GM23338 (cell line): ENCODE data around the gene SCP2. TPM values are rescaled to one million over a fixed set of nuclear protein-coding genes. Genes with fewer than 3 reads are reported as not detected.
A peak's percentile ranks its signal among the peaks of the same experiment; 100 is the strongest.

Experiments
- ATAC-seq: fragments of 200-7000 bp; cut with Tn5 transposase; 3 replicates; pipeline ENCODE4 v1.9.1; 2020
- DNase-seq: peaks from one replicate; pipeline ENCODE4 v3.0.0-alpha.2; 2015; ENCODE audit warnings: low spot score
- H2AFZ ChIP-seq: fragments of 200-600 bp; sonication (generic); 2 replicates; pipeline ENCODE4 v1.8.0; 2016; ENCODE audit warnings: antibody characterized with exemption, mild to moderate bottlenecking, moderate library complexity
- H3F3A ChIP-seq: fragments of 200-600 bp; sonication (generic); replicated peaks from 2 replicates; pipeline ENCODE4 v1.8.0; 2017; ENCODE audit warnings: antibody characterized with exemption, mixed run types, low read depth
- H3K27ac ChIP-seq: fragments of 200-600 bp; sonication (generic); 2 replicates; pipeline ENCODE4 v1.6.1; 2016; ENCODE audit warnings: low read depth
- H3K27me3 ChIP-seq: fragments of 200-600 bp; sonication (generic); 2 replicates; pipeline ENCODE4 v1.8.0; 2016; ENCODE audit warnings: mild to moderate bottlenecking, mixed run types, moderate library complexity; ENCODE audit not compliant: insufficient read depth
- H3K36me3 ChIP-seq: fragments of 200-600 bp; sonication (generic); 2 replicates; pipeline ENCODE4 v1.8.0; 2016; ENCODE audit warnings: mild to moderate bottlenecking; ENCODE audit not compliant: insufficient read depth
- H3K4me1 ChIP-seq: fragments of 200-600 bp; sonication (generic); 2 replicates; pipeline ENCODE4 v1.8.0; 2016; ENCODE audit warnings: mild to moderate bottlenecking, moderate library complexity; ENCODE audit not compliant: insufficient read depth
- H3K4me2 ChIP-seq: fragments of 200-600 bp; sonication (generic); 2 replicates; pipeline ENCODE4 v1.7.1; 2017; ENCODE audit warnings: mixed run types
- H3K4me3 ChIP-seq: fragments of 200-600 bp; sonication (generic); 2 replicates; pipeline ENCODE4 v1.6.1; 2016; ENCODE audit warnings: mixed run types
- H3K79me2 ChIP-seq: fragments of 200-600 bp; sonication (generic); replicated peaks from 2 replicates; pipeline ENCODE4 v1.8.0; 2017; ENCODE audit warnings: mild to moderate bottlenecking; ENCODE audit not compliant: insufficient read depth
- H3K9me2 ChIP-seq: fragments of 200-600 bp; sonication (generic); 2 replicates; pipeline ENCODE4 v1.8.0; 2017; ENCODE audit not compliant: insufficient read depth
- H4K20me1 ChIP-seq: fragments of 200-600 bp; sonication (generic); replicated peaks from 2 replicates; pipeline ENCODE4 v1.8.0; 2017; ENCODE audit warnings: mild to moderate bottlenecking; ENCODE audit not compliant: insufficient read depth
- H3K27ac Mint-ChIP-seq: 2 replicates; pipeline ENCODE4 v1.8.0; 2020; ENCODE audit warnings: inconsistent platforms, mild to moderate bottlenecking, moderate library complexity, mixed read lengths
- H3K27me3 Mint-ChIP-seq: 3 replicates; pipeline ENCODE4 v1.8.0; 2022; ENCODE audit warnings: low read depth, mild to moderate bottlenecking, moderate library complexity, mixed read lengths, inconsistent platforms; ENCODE audit not compliant: insufficient read depth, poor library complexity
- H3K36me3 Mint-ChIP-seq: 3 replicates; pipeline ENCODE4 v1.8.0; 2021; ENCODE audit warnings: low read depth, mild to moderate bottlenecking, inconsistent platforms, moderate library complexity, mixed read lengths
- H3K4me1 Mint-ChIP-seq: 3 replicates; pipeline ENCODE4 v1.8.0; 2020; ENCODE audit warnings: mild to moderate bottlenecking, inconsistent platforms, mixed read lengths
- H3K4me3 Mint-ChIP-seq: 3 replicates; pipeline ENCODE4 v1.8.0; 2021; ENCODE audit warnings: moderate library complexity, mild to moderate bottlenecking, inconsistent platforms, mixed read lengths
- H3K9me3 Mint-ChIP-seq: 3 replicates; pipeline ENCODE4 v1.8.0; 2020; ENCODE audit warnings: moderate library complexity, mild to moderate bottlenecking, inconsistent platforms, mixed read lengths
- CREB1 ChIP-seq: fragments of 250-450 bp; sonication (Bioruptor Pico); IDR thresholded peaks from 2 replicates; pipeline ENCODE4 v1.5.0; 2020; ENCODE audit warnings: low read depth, mild to moderate bottlenecking, moderate library complexity
- CTCF ChIP-seq, 2 experiments: fragments of 200-600 bp in 1 of 2; sonication (generic) in 1 of 2; conservative IDR thresholded peaks; 2 replicates each; pipeline versions ENCODE4 v1.5.1 to v1.6.1; 2016 to 2017; ENCODE audit warnings: antibody characterized with exemption in 2 of 2, low read depth in 2 of 2, mild to moderate bottlenecking in 2 of 2, moderate library complexity in 1 of 2
- EZH2 ChIP-seq: fragments of 200-600 bp; sonication (generic); IDR thresholded peaks from one replicate; pipeline ENCODE4 v1.8.0; 2017; ENCODE audit warnings: antibody characterized with exemption, mild to moderate bottlenecking, low read depth; ENCODE audit not compliant: unreplicated experiment
- EZH2phosphoT487 ChIP-seq: fragments of 200-600 bp; sonication (generic); IDR thresholded peaks from one replicate; pipeline ENCODE4 v1.8.1; 2018; ENCODE audit warnings: antibody characterized with exemption; ENCODE audit not compliant: unreplicated experiment
- JUNB ChIP-seq: IDR thresholded peaks from one replicate; pipeline ENCODE4 v1.6.1; 2016; ENCODE audit warnings: antibody characterized with exemption; ENCODE audit not compliant: unreplicated experiment
- NANOG ChIP-seq: IDR thresholded peaks from 2 replicates; pipeline ENCODE4 v1.6.1; 2016; ENCODE audit warnings: antibody characterized with exemption, borderline replicate concordance
- POLR2AphosphoS5 ChIP-seq: IDR thresholded peaks from 2 replicates; pipeline ENCODE4 v1.6.1; 2016; ENCODE audit warnings: antibody characterized with exemption, low read depth
- REST ChIP-seq: IDR thresholded peaks from one replicate; pipeline ENCODE4 v1.6.1; 2018; ENCODE audit warnings: antibody characterized with exemption; ENCODE audit not compliant: unreplicated experiment
- STAT1 ChIP-seq: IDR thresholded peaks from one replicate; pipeline ENCODE4 v1.6.1; 2016; ENCODE audit warnings: antibody characterized with exemption; ENCODE audit not compliant: unreplicated experiment
- ZNF114 ChIP-seq: fragments of 250-450 bp; sonication (Bioruptor Pico); IDR thresholded peaks from 2 replicates; pipeline ENCODE4 v1.5.0; 2020; ENCODE audit warnings: mild to moderate bottlenecking, moderate library complexity
- ZNF331 ChIP-seq: fragments of 250-450 bp; sonication (Bioruptor Pico); IDR thresholded peaks from 2 replicates; pipeline ENCODE4 v1.5.0; 2020; ENCODE audit warnings: low read depth, mild to moderate bottlenecking, moderate library complexity
- ZNF462 ChIP-seq: fragments of 250-450 bp; sonication (Bioruptor Pico); IDR thresholded peaks from 2 replicates; pipeline ENCODE4 v1.5.0; 2020; ENCODE audit warnings: mild to moderate bottlenecking, moderate library complexity
- polyA plus RNA-seq: library from polyadenylated mRNA; unstranded; fragments of >200 nt; fragmentation: Nextera tagmentation; extraction: Ambion mirVana; gene quantifications from 2 replicates; pipeline ENCODE4 v1.2.1, GENCODE V29; 2016
- total RNA-seq: library from RNA; depleted of rRNA; stranded (reverse); fragments of >200 nt; shearing (Covaris generic); gene quantifications from 2 replicates; pipeline ENCODE4 v1.2.3, GENCODE V29; 2014
- TF ChIP-seq, protein P1 (sequence below): IDR thresholded peaks from 2 replicates; pipeline ENCODE4 v1.6.1; 2016; ENCODE audit warnings: antibody characterized with exemption

SCP2 gene
- total and polyA plus RNA-seq, 2 experiments from 2014 or later: 66.3 to 116 TPM

GRCh38 chr1:53048960-53049573 is 122.0 kb downstream of the SCP2 start:
- H3K36me3 Mint-ChIP-seq: no peaks in the 10 kb centered on the region
- no peaks in the 10 kb centered on the region for H3K27me3 ChIP-seq
- H3K36me3 ChIP-seq: no peaks in the 10 kb centered on the region
- DNase-seq: no peak
- no peaks in the 10 kb centered on the region for H3K79me2 ChIP-seq
- H3K4me1 Mint-ChIP-seq: peaks cover 37% of the 10 kb centered on the region; the same call in 2 of the 3 replicates
- H2AFZ ChIP-seq: no peak overlapping the region
- ATAC-seq: no peak
- no peaks in the 10 kb centered on the region for H3K27me3 Mint-ChIP-seq
- no peaks in the 10 kb centered on the region for H3K9me2 ChIP-seq
- H3K4me3 Mint-ChIP-seq: no peak overlapping the region
- H3K4me1 ChIP-seq: peaks cover 30% of the 10 kb centered on the region
- H3K4me2 ChIP-seq: peak overlapping the region; percentile 50
- H3K4me3 ChIP-seq: no peak overlapping the region
- no peaks in the 10 kb centered on the region for H3K9me3 Mint-ChIP-seq
- H4K20me1 ChIP-seq: no peaks in the 10 kb centered on the region
- H3K27ac Mint-ChIP-seq: no peak overlapping the region
- TF ChIP-seq EZH2phosphoT487 (no peak), ZNF114 (CRISPR knock-in tag) (no peak), ZNF462 (CRISPR knock-in tag) (no peak), CREB1 (no peak), POLR2AphosphoS5 (no peak), CTCF (conservative IDR thresholded peaks at IDR 0.05; ENCODE audit: low read depth in 2 of 2) (no peak), EZH2 (no peak), NANOG (no peak), STAT1 (no peak), REST (no peak), ZNF331 (CRISPR knock-in tag) (no peak), JUNB (no peak)
- TF ChIP-seq, protein P1, sequence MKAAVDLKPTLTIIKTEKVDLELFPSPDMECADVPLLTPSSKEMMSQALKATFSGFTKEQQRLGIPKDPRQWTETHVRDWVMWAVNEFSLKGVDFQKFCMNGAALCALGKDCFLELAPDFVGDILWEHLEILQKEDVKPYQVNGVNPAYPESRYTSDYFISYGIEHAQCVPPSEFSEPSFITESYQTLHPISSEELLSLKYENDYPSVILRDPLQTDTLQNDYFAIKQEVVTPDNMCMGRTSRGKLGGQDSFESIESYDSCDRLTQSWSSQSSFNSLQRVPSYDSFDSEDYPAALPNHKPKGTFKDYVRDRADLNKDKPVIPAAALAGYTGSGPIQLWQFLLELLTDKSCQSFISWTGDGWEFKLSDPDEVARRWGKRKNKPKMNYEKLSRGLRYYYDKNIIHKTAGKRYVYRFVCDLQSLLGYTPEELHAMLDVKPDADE: no peak
- H3K27ac ChIP-seq: no peak overlapping the region
- no peaks in the 10 kb centered on the region for H3F3A ChIP-seq
